ENCODE data around the gene ANO5. TPM values are rescaled to one million over a fixed set of nuclear protein-coding genes. Genes with fewer than 3 reads are reported as not detected.

ANO5 gene
- total and polyA plus RNA-seq, 4 donors: 0.22 to 3.6 (median 1.9) TPM

GRCh38 chr11:22194907-22195306 lies 2.0 kb downstream of the ANO5 start:
- no peaks in the 10 kb centered on the region for H3K9me3 ChIP-seq (ENCODE audit: control insufficient read depth in 4 of 4, insufficient read depth in 3 of 4, low read length in 3 of 4)
- peak overlapping the region in 1 of 2 donors; percentile 81 for H3K27ac ChIP-seq (ENCODE audit: low read depth in 1 of 2, low read length in 1 of 2)
- no peak overlapping the region for H3K4me3 ChIP-seq
- DNase-seq: no peak
- H3K27me3 ChIP-seq (ENCODE audit: control insufficient read depth in 3 of 3, insufficient read depth in 3 of 3, low read length in 2 of 3): peaks cover 0 to 9% (median 2%) of the 10 kb centered on the region in 3 donors
- no peak overlapping the region for H3K9ac ChIP-seq (ENCODE audit: insufficient read depth in 1 of 2, low read length in 2 of 2)
- TF ChIP-seq, protein P1, sequence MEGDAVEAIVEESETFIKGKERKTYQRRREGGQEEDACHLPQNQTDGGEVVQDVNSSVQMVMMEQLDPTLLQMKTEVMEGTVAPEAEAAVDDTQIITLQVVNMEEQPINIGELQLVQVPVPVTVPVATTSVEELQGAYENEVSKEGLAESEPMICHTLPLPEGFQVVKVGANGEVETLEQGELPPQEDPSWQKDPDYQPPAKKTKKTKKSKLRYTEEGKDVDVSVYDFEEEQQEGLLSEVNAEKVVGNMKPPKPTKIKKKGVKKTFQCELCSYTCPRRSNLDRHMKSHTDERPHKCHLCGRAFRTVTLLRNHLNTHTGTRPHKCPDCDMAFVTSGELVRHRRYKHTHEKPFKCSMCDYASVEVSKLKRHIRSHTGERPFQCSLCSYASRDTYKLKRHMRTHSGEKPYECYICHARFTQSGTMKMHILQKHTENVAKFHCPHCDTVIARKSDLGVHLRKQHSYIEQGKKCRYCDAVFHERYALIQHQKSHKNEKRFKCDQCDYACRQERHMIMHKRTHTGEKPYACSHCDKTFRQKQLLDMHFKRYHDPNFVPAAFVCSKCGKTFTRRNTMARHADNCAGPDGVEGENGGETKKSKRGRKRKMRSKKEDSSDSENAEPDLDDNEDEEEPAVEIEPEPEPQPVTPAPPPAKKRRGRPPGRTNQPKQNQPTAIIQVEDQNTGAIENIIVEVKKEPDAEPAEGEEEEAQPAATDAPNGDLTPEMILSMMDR (IDR thresholded peaks at IDR 0.05; ENCODE audit: control extremely low read depth, extremely low read depth): no peak
- 72 to 75% methylated on average over 2 of the region's 2 CpGs for WGBS, 2 donors
- ATAC-seq (ENCODE audit: insufficient read depth, low FRiP score): no peak
- H3K4me1 ChIP-seq (ENCODE audit: control insufficient read depth in 5 of 5, insufficient read depth in 5 of 5, low read length in 5 of 5): peaks cover 0 to 12% (median 6%) of the 10 kb centered on the region in 5 donors
- H3K36me3 ChIP-seq (ENCODE audit: control insufficient read depth in 4 of 4, insufficient read depth in 4 of 4, low read length in 4 of 4): no peaks in the 10 kb centered on the region

DNA sequence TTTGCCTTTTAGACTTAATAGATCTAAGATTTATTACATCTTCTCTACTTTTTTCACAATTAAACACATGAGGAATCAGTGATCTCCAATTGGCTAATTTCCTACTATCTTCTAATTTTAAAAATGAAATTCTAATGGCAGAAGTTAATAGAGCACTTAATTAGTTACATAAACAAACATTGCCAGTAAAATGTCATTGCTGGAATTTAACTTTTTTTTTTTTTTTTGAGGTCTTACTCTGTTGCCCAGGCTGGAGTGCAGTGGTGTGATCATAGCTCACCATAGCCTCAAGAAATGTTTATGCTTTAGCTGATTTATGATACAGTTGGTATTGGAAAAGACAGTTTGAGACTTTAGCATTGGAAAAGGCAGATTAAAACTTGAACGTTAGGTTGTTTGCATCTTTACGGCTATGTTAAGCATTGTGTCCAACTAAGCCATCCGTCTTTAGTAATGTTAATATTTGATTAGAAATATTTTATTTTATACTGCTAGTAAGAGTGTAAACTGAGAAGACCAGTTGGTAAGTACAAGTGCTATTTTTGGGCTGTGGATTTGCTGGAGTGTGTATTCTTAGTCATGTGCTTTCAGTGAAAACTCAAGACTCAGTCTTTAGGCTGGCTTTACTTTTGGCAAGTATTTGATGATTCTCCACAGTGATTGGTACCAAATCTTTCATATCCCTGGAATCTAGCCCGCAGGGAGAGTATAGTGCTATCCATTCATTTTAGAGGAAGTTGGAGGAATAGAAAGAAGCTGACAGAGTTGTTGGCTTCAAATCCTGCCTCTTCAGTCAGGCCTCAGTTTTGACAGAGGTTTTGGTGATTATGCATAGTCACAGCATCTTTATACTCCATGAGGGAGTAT lies 4.5 kb downstream of the ANO5 start:
- no peak overlapping the region for H3K4me3 ChIP-seq
- peaks cover 0 to 12% (median 7%) of the 10 kb centered on the region in 5 donors for H3K4me1 ChIP-seq (ENCODE audit: control insufficient read depth in 5 of 5, insufficient read depth in 5 of 5, low read length in 5 of 5)
- H3K27ac ChIP-seq (ENCODE audit: low read depth in 1 of 2, low read length in 1 of 2): peak overlapping the region in 1 of 2 donors; percentile 5
- TF ChIP-seq, protein P1 (IDR thresholded peaks at IDR 0.05; ENCODE audit: control extremely low read depth, extremely low read depth): no peak
- DNase-seq (peak in 1 of 3 donors; percentile 2), ATAC-seq (ENCODE audit: insufficient read depth, low FRiP score) (no peak)
- no peak overlapping the region for H3K9ac ChIP-seq (ENCODE audit: insufficient read depth in 1 of 2, low read length in 2 of 2)
- no peaks in the 10 kb centered on the region for H3K36me3 ChIP-seq (ENCODE audit: control insufficient read depth in 4 of 4, insufficient read depth in 4 of 4, low read length in 4 of 4)
- H3K27me3 ChIP-seq (ENCODE audit: control insufficient read depth in 3 of 3, insufficient read depth in 3 of 3, low read length in 2 of 3): peaks cover 0 to 9% (median 2%) of the 10 kb centered on the region in 3 donors
- H3K9me3 ChIP-seq (ENCODE audit: control insufficient read depth in 4 of 4, insufficient read depth in 3 of 4, low read length in 3 of 4): no peaks in the 10 kb centered on the region
- WGBS, 2 donors: 69 to 83% methylated on average over 4 of the region's 4 CpGs

DNA sequence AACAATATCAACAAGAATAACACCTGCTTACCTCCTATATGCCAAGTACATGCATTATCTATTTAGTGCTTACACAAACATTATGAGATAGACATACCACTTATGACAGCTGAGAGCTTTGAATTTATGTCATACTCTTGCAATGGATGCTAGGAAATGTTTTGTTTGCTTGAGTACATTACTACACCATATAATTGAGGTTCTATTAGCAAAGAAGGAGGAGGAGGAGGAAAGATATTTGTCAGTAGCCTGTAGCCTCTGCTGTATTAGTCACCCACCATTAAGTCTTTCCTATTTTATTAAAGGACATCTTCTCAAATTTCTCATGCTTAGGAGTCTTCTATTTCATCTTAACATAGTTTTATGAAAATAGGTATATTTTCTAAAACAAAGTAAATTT lies 6.4 kb downstream of the ANO5 start:
- H3K36me3 ChIP-seq (ENCODE audit: control insufficient read depth in 4 of 4, insufficient read depth in 4 of 4, low read length in 4 of 4): no peaks in the 10 kb centered on the region
- H3K9ac ChIP-seq (ENCODE audit: insufficient read depth in 1 of 2, low read length in 2 of 2): no peak overlapping the region
- H3K27me3 ChIP-seq (ENCODE audit: control insufficient read depth in 3 of 3, insufficient read depth in 3 of 3, low read length in 2 of 3): peaks cover 0 to 4% (median 0%) of the 10 kb centered on the region in 3 donors
- ATAC-seq (ENCODE audit: insufficient read depth, low FRiP score): no peak
- H3K9me3 ChIP-seq (ENCODE audit: control insufficient read depth in 4 of 4, insufficient read depth in 3 of 4, low read length in 3 of 4): no peaks in the 10 kb centered on the region
- no peak for DNase-seq
- TF ChIP-seq, protein P1 (IDR thresholded peaks at IDR 0.05; ENCODE audit: control extremely low read depth, extremely low read depth): no peak
- H3K4me1 ChIP-seq (ENCODE audit: control insufficient read depth in 5 of 5, insufficient read depth in 5 of 5, low read length in 5 of 5): peaks cover 0 to 15% (median 0%) of the 10 kb centered on the region in 5 donors
- H3K27ac ChIP-seq (ENCODE audit: low read depth in 1 of 2, low read length in 1 of 2): no peak overlapping the region
- H3K4me3 ChIP-seq: no peak overlapping the region
